HG02938 (cell line): ENCODE measurements around the gene UMAD1.

Experiments
- ATAC-seq: cut with Tn5 transposase; IDR thresholded peaks from one replicate; pipeline ENCODE4 v1.9.1; 2021; ENCODE audit warnings: mild to moderate bottlenecking, moderate library complexity; ENCODE audit not compliant: unreplicated experiment

Gene UMAD1

DNA sequence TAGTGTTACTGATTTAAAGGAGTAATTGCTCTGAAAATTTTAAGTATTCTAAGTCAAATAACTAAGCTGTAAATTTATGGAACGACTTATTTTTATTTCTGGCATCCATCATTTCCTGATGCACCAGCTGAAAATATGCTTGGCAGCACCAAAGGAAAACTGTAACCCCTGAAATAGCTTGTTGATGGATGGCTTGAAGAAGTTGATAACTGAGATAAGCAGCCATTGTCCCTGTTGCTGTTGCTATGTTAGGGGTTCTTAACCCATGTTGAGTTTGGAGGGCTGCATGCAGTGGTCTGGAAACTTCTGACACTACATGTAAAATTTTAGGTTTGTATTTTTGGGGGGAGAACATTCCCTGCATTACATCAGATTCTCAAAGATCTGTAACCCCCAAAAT is 47.2 kb downstream of the UMAD1 start:
- ATAC-seq: no peak

DNA sequence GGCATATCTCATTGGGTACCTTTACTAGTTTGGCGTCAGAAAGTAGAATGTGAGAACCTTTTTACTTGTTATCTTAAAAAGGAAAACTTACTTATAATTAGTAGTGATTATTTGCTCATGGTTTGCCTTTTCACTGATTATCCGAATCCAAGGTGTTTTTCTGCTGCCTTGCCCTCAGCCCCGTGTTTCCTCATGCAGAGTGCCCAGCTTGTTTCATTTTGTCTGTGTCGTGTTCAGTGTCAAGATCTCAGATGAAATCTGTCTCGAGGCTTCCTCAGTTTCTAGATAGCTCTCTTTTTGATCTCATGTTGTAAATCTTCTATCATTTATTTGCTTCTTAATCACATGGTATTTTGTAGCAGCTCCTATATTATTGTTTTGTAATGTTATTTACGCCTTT is 47.8 kb downstream of the UMAD1 start:
- no peak for ATAC-seq

DNA sequence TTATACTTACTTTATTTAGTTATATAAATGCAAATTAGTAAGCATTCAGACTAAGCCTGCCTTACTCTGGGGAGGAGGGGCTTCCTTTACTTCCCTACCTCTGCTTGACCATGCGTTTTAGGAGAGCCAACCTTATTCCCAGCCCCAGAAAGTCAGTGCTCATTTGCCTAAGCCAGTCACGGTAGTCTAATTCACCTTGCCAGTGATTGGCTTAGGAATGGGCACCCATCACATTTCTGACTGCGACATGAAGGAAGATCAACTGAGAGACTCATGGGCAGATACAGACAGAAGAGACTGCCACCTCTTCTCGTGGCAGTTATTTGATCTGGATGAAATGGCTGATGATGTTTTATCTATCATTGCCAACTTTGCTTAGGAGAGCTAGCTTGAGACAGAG is 48.4 kb downstream of the UMAD1 start:
- ATAC-seq: no peak

DNA sequence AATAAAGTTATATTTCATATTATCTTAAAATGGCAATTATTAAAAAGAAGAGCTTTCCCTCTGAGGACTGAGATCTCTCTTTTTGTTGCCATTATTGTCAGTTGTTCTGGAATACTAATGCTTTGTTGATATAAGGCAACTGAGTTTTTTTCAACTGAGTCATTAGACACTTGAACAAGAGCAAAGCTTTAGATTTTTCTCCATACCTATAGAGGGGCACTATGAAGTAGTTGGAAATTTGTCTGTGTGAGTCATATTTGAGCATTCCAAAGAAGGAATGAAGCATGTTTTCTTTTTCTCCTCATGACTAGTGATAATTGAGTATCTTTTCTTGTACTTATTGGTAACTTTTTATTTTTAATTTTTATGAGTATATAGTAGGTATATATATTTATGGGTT is 53.3 kb downstream of the UMAD1 start:
- ATAC-seq: no peak

DNA sequence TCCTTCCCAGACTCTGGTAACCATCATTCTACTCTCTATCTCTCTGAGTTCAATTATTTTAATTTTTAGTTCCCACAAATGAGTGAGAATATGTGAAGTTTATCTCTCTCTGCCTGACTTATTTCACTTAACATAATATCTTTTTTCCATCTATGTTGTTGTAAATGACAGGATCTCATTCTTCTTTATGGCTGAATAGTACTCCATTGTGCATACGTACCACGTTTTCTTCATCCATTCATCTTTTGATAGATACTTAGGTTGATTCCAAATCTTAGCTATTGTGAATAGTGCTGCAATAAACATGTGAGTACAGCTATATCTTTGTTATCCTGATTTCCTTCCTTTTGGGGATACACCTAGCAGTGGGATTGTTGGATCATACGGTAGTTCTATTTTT is 54.0 kb downstream of the UMAD1 start:
- no peak for ATAC-seq

DNA sequence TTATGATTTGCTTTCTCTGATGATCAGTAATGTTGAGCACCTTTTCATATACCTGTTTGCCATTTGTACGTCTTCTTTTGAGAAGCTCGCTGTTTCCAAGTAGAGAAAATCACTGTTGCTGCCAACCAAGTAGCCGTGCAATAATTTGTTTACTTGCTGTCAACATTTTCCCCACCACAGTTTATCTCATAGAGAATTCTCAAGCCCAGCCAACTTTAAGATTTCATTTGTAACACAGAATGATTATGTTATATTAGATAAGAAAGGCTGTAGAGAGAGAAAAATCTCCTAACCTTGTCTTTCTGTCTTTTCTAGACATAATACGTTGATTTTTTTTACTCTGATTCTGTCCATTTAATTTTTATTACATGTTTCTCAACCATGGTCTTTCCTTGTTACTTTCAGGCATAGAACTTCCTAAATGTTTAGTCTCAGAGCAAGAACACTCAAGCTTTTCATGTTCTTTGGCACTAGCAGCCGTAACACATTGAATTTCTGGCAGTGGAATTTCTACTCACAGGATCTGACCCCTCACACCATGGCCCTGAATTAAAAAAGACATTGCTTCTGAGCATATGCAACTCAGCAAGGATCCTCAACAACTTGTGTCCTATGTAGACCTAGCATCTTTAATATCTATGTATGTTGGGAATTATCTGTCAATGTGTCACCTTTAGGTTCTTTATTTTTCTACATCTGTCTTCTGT is 54.7 kb downstream of the UMAD1 start:
- no peak for ATAC-seq

DNA sequence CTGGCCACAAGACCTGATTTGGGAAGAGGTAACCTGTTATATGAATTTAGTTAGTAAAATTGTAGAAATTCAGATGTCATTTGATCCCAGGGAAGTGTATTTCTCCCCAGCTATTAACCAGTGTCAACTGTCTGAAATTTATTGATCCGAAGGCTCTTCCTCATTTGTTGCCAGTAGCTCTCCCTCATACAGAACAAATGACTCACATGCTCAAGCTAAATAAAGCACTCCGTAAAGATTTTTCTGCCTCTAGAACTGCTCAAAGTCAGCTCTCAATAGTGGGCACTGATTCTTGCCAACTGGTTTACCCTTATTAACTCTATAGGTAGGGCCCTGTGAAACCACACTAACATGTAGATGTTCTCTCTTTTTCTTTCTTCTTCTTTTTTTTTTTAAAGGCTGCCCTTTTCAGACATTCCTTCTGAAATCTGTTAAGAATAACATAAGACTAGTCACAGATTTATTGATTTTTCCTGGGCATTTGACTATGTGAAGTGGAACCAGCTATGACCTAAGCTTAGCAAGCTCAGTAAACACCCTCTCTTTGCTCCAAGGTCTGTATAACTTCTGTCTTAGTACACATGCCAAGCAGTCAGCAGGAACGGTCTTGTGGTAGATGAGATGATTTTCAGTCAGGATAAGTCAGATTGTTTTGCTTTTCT is 56.0 kb downstream of the UMAD1 start:
- ATAC-seq: no peak

DNA sequence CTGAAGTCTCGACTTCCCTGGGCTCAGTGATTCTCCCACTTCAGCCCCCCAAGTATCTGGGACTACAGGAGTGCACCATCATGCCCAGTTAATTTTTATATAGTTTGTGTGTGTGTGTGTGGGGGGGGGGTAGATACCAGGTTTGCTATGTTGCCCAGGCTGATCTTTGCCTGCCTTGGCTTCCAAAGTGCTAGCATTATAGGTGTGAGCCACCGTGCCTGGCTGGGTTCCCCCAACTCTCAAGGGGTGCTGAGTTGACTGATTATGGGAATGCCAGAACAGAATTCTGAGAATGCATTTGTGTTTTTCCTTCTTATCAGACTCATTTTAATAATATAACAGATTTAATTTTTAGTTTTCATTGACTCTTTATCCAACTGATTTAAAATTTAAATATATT is 58.4 kb downstream of the UMAD1 start:
- ATAC-seq: no peak

DNA sequence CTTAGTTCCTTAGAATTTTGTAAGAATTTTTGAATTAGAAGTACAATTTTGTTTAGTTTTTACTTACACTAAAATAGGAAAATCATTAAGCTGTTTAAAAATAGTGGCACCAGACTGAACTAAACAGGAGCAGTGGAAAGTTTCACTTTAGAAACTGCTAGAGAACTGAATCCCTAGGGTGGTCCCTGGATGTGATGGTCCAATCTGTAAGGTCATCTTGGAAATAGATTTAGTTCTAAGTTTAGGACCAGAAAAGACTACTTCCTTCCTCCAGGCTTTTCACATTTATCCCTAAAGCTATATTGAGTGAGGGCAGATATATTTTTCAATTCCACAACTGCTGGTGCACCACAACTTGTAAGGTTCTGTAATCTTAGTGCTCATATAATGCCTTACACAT is 58.8 kb downstream of the UMAD1 start:
- ATAC-seq: no peak

DNA sequence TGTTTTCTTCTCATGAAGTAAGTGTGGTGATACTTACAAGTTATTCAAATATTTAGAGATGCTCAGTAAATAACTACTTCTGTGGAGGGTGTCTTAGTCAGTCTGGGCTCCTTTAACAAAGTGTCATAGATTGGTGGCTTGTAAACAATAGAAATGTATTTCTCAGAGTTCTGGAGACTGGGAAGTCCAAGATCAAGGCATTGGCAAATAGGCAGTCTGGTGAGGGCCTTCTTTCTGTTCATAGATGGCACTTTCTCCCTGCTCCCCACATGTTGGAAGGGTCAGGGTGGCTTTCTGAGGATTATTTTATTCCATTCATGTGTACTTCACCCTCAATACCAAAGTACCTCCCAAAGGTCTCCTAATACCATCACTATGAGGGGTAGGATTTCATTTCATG is 59.4 kb downstream of the UMAD1 start:
- ATAC-seq: no peak

DNA sequence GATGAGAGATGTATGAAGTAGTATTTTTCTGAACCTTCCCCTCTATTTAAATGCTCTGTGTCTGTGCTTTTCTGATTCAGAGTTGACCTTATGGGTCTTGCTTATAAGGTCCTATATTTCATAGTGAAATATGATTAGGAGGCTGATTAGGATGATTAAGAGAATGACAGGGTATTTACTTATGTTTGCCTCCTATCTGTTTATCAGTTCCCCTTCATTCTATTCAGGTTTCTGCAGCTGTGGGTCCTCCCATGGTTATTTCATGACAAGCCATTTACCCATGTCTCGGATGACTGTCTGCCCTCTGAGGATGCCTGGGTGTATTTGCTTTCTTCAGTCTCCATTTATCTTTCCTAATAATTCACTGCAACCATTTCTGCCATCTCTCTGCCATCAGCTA is 61.0 kb downstream of the UMAD1 start:
- ATAC-seq: no peak

DNA sequence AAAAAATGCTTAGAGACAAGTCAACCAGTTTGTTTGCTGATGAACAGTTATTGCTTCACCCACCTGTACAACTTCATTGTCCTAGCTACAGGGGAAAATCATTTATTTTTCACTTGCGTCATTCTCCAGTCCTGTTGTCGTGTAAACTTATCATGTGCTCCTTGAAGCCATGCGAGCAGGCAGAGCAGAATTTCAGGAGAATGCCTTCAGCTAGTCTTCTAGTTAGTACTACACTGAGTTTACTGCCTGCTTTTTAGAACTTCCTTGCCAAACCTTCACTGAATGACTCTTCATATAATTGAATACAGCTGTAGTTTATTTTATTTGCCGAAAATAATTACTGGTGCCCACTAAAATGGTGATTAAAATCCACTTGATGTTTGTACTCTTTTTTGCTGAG is 62.3 kb downstream of the UMAD1 start:
- ATAC-seq: no peak

DNA sequence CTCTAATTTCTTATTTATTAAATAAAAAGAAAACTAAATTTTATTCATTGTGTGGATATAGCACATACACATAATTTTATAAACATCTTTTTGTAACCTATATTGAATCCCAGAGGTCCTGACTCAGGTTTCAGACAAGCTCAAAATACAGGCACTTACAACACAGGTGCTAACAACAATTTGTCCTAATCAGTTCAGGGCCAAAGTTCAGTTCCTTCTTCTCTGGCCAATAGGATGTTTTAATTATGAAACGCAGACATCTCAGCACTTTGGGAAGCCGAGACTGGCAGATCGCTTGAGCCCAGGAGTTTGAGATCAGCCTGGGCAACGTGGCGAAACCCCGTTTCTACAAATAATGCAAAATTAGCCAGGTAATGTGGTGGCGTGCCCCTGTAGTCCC is 62.9 kb downstream of the UMAD1 start:
- ATAC-seq: no peak

DNA sequence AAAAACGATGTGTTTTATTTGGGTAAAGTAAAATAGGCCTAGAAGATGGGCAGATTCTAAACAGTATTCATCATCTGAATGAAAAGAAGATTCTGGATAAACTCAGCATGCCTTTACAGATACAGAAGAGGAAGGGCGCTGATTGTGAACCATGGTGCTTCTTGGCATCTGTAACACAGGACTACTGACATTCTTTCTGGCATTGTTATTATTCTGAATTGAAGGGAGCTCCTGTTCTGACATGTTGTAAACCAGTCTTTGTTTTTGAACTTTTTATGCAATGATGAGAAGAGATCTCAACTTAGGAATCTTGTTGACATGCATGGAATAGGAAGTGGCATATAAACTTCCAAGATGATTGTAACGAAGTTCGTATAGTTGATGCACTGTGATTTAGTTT is 64.3 kb downstream of the UMAD1 start:
- ATAC-seq: no peak

DNA sequence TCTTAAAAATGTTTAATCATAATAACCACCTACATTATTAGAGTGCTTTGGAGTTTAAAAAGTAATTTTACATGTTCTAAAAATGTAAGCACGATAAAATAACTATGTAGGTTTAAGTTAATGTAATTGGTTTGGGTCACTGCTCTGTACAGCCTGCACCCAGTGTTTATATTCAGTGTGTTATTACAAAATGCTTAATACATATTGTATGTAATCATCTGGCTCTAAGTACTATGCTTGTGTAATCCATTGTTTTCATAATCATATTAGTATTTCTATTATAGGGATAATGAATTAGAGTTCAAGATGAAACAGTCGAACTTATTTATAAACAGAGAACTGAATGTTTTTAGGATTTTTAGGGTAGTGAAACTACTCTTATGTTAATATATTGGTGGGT is 64.8 kb downstream of the UMAD1 start:
- ATAC-seq: no peak

DNA sequence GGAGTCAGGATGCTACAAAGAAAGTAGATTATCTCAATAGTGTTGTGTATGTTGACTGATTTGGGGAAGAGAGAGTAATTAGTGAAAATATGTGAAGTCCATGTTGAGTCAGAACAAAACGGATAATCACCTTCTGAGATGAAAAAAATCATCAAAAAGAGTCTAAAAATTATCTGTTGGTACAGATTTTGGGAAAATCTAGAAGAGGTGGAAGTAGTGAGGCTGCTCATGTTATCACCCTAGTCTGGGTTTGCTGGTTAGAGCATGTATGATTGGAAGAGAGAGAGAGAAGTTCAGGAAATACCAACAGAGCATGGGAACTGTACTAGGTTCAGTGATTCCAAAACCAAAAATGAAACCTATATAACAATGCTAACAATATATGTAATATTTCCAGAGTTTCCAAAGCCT is 65.6 kb downstream of the UMAD1 start:
- peak; percentile 72 for ATAC-seq

DNA sequence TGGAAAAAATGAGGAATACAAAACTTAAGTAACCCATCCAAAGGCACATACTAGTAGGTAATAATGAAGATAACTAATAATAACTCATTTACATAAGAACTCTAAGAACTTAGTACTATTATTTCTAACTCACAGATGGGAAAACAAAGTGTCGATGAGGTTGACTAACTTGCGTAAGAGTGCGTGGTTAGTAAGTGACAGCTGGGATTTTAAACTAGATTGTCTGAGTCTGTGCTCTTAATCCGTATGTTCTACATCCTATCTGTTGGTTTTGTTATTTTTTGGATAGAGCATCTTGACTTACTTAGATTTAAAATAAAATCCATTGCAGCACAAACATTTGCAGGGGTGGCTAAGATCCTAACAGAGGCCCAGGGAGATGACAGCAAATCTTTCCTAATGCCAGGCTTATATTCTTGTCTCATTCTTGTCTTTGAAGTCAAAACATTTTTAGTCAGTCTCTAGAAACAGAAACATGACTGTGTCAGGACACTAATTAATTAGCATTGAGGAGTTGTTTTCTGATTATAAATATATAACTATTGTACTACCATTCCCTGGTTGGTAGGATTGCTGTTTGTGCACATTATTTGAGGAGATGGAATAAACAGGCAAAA is 66.1 kb downstream of the UMAD1 start:
- ATAC-seq: peak; percentile 37

DNA sequence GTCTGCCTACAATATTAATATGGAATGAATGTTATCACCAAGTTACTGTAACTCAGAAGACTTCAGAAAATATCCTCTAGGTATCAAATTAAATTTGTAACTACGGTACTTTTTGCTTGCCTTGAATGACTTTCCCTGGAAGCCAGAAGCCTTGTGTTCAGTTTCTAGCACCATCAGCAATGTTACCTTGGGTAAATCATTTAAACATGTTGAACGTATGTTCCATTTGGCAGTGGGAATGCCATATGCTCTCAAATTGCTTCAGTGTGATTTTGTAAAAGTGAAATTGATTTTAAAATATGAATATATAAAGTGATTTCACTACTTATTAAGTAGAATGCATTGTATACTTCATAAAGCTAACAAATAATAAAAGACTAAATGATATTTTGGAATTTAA is 66.7 kb downstream of the UMAD1 start:
- ATAC-seq: no peak

DNA sequence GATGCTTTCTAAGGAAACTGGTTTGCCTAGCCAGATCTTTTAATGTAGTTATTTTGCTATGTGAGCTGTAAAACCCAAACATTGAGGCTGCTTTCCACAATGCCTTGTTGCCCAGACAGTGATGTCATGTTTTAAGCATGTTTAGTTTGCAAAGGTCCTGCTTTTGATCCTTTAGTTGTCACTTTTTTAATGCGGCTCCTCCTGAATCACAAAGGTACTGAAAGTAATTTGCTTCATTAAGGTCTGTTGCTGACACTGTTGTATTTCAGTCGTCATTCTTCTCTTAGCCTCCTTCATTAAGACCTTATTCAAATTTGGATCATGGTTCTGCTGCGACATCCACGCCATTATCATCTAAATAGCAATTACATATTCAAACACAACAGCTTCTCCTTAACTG is 67.3 kb downstream of the UMAD1 start:
- no peak for ATAC-seq

DNA sequence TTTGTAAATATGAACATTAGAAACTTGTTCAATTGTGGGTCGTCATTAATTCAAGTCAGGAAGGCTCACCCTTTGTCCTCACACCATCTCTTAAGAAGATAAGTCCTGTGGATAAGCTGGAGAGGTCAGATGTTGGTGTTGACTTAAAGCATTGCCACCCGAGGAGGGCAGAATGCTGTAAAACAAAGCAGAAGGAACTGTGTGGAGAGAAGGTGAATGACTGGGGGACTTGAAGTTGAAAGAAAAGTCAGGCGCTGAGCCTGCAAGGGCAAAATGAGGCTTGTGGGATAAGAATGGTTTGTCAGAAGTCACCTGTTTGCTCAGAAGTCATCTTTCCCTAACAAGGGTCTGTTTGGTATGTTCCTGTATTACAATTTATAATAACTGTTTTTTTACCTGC is 68.7 kb downstream of the UMAD1 start:
- ATAC-seq: no peak

DNA sequence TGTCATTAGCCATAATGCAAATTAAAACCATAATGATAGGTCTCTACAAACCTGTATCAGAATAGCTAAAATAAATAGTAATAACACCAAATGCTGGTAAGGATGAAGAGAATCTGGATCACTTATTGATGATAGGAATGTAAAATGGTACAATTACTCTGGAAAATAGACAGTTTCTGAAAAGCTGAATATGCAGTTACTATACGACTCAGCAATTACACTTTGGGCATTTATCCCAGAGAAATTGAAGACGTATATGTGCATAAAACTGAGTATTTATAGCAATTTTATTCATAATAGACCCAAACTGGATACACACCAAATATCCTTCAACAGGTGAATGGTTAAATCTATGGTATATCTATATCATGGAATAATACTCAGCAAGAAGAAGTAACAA is 69.9 kb downstream of the UMAD1 start:
- ATAC-seq: no peak

DNA sequence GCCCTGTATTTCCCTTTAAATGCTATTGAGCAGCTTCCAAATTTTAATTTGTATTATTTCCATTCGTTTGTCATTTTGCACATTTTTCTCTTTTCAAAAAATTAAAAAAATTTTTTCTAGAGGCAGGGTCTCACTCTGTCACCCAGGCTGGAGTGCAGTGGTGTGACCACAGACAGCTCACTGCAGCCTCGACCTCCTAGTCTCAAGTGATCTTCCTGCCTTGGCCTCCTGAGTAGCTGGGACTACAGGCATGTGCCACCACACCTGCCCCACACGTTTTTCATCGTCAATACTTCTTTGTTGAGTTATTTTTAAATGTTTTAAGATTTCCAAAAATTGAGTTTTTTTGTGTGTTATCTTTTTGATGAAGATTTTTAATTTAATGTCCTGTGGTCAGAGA is 73.2 kb downstream of the UMAD1 start:
- ATAC-seq: no peak

DNA sequence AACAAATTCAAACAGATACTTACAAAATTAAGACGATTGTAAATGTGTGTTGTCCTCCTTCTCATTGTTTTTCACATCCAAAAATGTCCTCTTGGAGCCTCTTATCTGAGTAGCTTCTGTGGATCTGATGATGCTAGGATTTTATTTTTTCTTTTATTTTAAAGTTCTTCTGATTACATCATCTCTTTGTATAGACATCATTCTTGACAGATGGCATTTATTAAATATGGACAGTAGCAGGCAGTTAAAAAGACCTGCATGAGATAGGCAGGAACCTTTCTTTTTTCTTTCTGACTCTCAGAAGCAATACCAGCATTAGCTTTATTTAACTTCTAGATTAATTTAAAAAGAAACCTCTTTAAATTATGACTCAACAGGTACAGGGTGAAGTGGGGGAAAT is 77.9 kb downstream of the UMAD1 start, which contains the start of gene RPA3:
RPA3 (minus strand) TSS at position 116 of the 400 bp plus-strand sequence. CDS start 78,189 bp downstream, outside the sequence.
- no peak for ATAC-seq
